Measurements from ENCODE around the gene RNMT. TPM values are rescaled to one million over a fixed set of nuclear protein-coding genes. Genes with fewer than 3 reads are reported as not detected.

Gene RNMT
- polyA plus RNA-seq, 4 donors, result 8.4 to 35.7 (median 9.6) TPM

DNA sequence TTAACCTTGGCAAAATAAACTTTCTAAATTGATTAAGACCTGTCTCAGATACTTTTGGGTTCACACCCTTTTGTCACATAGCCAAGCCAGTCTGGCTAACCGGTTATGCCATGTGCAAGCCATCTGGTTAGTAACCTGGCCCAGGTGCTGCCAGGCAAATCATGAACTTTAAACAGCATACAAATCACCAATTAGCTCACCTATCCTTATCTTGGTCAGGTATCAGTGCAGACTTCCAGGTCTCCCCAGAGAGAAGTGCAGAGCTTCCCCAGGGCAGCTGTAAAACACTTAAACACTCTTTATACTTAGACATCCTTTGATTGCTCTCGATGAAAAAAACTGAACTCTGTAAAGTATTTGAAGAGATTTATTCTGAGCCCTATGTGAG, 82.6 kb downstream of the RNMT start:
- no peak for FAIRE-seq
- 16 to 57% (median 27%) methylated on average over 2 of the region's 2 CpGs for WGBS, 3 donors
- Histone ChIP-seq H3K9me3 (ENCODE audit: control insufficient read depth in 2 of 2, insufficient read depth in 1 of 2, low read depth in 1 of 2, low read length in 1 of 2) (peaks cover 0 to 2% of the 10 kb centered on the region in 2 donors), H3K27ac (ENCODE audit: low read depth in 1 of 3, low read length in 2 of 3) (peak overlapping the region in 2 of 3 donors; percentile 21 to 52), H3K4me3 (ENCODE audit: low read depth in 1 of 3, low read length in 3 of 3) (no peak overlapping the region), H3K36me3 (ENCODE audit: control insufficient read depth in 3 of 3, insufficient read depth in 2 of 3, low read depth in 1 of 3, low read length in 3 of 3) (no peaks in the 10 kb centered on the region), H3K4me1 (ENCODE audit: control insufficient read depth in 3 of 3, insufficient read depth in 2 of 3, low read depth in 1 of 3, low read length in 2 of 3) (peaks cover 3 to 11% (median 3%) of the 10 kb centered on the region in 3 donors), H3K27me3 (ENCODE audit: control insufficient read depth in 3 of 3, insufficient read depth in 3 of 3, low read length in 3 of 3) (no peaks in the 10 kb centered on the region)
- DNase-seq, result peak; percentile 59 to 94

DNA sequence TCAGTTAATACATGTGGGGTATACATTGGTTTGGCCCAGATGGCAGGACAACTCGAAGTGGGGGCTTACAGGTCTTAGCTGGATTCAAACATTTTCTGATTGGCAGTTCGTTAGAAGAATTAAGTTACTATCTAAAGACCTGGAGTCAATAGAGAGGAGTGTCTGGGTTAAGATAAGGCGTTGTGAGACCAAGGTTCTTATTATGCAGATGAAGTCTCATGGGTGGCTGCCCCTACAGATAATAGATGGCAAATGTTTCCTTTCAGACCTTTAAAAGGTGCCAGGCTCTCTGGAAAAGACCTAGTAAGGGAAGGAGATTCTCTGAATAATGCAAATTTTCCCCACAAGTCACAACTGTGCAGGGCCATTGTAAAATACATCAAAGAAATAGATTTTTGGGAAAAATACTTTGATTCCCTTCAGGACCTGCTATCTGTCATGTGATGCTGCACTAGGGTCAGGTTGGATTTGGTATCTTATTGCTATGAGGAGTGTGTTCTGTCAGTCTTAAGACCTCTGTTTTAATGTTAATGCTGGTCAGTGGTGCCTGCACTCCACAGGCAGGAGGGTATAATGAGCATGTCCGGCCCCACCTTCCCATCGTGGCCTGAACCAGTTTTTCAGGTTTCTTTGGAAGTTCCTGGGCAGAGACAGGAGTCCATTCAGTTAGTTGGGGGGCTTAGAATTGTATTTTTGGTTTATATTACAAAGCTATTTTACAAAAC, 83.2 kb downstream of the RNMT start:
- peaks cover 3 to 11% (median 3%) of the 10 kb centered on the region in 3 donors for H3K4me1 ChIP-seq (ENCODE audit: control insufficient read depth in 3 of 3, insufficient read depth in 2 of 3, low read depth in 1 of 3, low read length in 2 of 3)
- FAIRE-seq (no peak), DNase-seq (peak; percentile 47 to 60)
- peak overlapping the region in 2 of 3 donors; percentile 1 to 21 for H3K27ac ChIP-seq (ENCODE audit: low read depth in 1 of 3, low read length in 2 of 3)
- no peaks in the 10 kb centered on the region for H3K36me3 ChIP-seq (ENCODE audit: control insufficient read depth in 3 of 3, insufficient read depth in 2 of 3, low read depth in 1 of 3, low read length in 3 of 3)
- H3K4me3 ChIP-seq (ENCODE audit: low read depth in 1 of 3, low read length in 3 of 3), result no peak overlapping the region
- 9 to 30% (median 14%) methylated on average over 5 of the region's 5 CpGs for WGBS, 3 donors
- H3K27me3 ChIP-seq (ENCODE audit: control insufficient read depth in 3 of 3, insufficient read depth in 3 of 3, low read length in 3 of 3), result no peaks in the 10 kb centered on the region
- peaks cover 0 to 2% of the 10 kb centered on the region in 2 donors for H3K9me3 ChIP-seq (ENCODE audit: control insufficient read depth in 2 of 2, insufficient read depth in 1 of 2, low read depth in 1 of 2, low read length in 1 of 2)

DNA sequence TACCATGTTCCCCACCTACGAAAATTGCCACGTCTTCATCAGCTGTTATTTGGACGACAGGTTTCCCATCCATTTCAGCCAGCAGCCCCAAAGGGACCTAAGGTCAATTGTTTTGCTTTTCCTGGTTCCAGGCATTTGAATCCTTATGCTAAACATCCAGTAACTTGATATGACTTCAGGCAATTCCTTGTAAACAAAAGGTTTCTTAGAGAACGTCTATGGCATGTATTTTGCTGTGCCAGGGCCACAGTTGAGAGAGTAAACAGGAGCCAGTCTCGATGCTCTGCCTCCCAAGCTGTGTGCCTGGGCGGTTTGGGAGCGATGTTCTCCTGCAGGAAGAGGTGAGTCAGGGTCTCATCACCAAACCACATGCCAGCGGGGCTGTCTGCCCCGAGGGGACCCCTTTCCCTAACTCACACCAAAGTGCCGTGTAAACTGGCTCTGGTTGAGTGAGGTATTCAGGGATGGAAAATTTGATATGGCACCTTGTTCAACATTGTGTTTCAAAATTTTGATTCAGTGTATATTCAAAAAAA, 84.5 kb downstream of the RNMT start:
- no peak for FAIRE-seq
- DNase-seq, result no peak
- peaks cover 0 to 2% of the 10 kb centered on the region in 2 donors for H3K9me3 ChIP-seq (ENCODE audit: control insufficient read depth in 2 of 2, insufficient read depth in 1 of 2, low read depth in 1 of 2, low read length in 1 of 2)
- no peak overlapping the region for H3K4me3 ChIP-seq (ENCODE audit: low read depth in 1 of 3, low read length in 3 of 3)
- H3K27me3 ChIP-seq (ENCODE audit: control insufficient read depth in 3 of 3, insufficient read depth in 3 of 3, low read length in 3 of 3), result no peaks in the 10 kb centered on the region
- WGBS, 3 donors, result 63 to 65% (median 64%) methylated on average over 10 of the region's 10 CpGs
- peaks cover 3 to 11% (median 3%) of the 10 kb centered on the region in 3 donors for H3K4me1 ChIP-seq (ENCODE audit: control insufficient read depth in 3 of 3, insufficient read depth in 2 of 3, low read depth in 1 of 3, low read length in 2 of 3)
- no peaks in the 10 kb centered on the region for H3K36me3 ChIP-seq (ENCODE audit: control insufficient read depth in 3 of 3, insufficient read depth in 2 of 3, low read depth in 1 of 3, low read length in 3 of 3)
- no peak overlapping the region for H3K27ac ChIP-seq (ENCODE audit: low read depth in 1 of 3, low read length in 2 of 3)

DNA sequence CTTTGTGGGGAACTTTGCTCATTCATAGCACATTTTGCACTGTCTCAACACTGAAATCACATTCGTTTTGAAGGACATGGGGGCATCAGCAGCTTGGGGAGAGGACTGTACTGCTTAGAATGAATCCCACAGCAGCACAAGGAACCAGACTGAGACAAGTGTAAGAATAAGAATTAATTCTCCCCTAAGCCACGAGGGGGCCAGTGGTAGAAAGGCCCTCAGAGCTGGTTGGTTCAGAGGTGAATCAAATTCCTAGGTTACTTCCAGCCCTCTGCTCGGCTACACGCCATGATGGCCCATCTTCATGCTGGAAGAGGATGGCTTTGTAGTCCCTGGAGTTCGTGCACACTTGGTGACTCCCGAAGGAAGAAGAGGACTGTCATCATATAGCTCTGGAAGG, 85.5 kb downstream of the RNMT start:
- Histone ChIP-seq H3K4me1 (ENCODE audit: control insufficient read depth in 3 of 3, insufficient read depth in 2 of 3, low read depth in 1 of 3, low read length in 2 of 3) (peaks cover 3 to 11% (median 3%) of the 10 kb centered on the region in 3 donors), H3K36me3 (ENCODE audit: control insufficient read depth in 3 of 3, insufficient read depth in 2 of 3, low read depth in 1 of 3, low read length in 3 of 3) (no peaks in the 10 kb centered on the region), H3K27me3 (ENCODE audit: control insufficient read depth in 3 of 3, insufficient read depth in 3 of 3, low read length in 3 of 3) (no peaks in the 10 kb centered on the region), H3K4me3 (ENCODE audit: low read depth in 1 of 3, low read length in 3 of 3) (no peak overlapping the region), H3K27ac (ENCODE audit: low read depth in 1 of 3, low read length in 2 of 3) (no peak overlapping the region), H3K9me3 (ENCODE audit: control insufficient read depth in 2 of 2, insufficient read depth in 1 of 2, low read depth in 1 of 2, low read length in 1 of 2) (peaks cover 0 to 2% of the 10 kb centered on the region in 2 donors)
- 62 to 66% (median 64%) methylated on average over 6 of the region's 6 CpGs for WGBS, 3 donors
- no peak for DNase-seq
- FAIRE-seq, result no peak

DNA sequence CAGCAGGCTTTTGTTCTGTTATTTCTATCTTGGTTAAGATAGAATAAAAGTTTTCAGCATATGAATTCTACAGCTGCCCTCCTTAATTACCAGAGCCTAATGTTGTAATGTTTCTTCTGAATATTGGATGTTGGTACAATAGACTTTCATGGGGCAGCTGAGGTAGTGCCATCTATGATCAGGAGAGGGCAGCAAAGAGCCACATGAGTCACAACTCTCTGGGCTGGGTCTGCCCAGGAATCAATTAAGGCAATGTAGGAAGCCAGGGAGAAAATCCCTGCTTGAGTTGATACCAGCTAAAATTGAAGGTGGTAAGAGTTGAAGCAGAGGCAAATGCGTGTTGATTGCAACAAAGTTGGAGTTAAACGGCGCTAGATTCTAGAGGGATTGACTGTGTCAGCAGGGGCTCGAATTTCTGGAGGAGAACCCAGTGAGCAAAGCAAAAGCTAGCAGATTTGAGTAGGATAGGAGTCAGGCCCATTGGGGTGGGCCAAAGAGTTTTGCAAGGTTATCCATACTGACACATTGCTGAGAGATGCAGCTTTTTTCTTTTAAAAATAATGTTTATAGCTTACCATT, 86.9 kb downstream of the RNMT start:
- no peak overlapping the region for H3K4me3 ChIP-seq (ENCODE audit: low read depth in 1 of 3, low read length in 3 of 3)
- no peaks in the 10 kb centered on the region for H3K36me3 ChIP-seq (ENCODE audit: control insufficient read depth in 3 of 3, insufficient read depth in 2 of 3, low read depth in 1 of 3, low read length in 3 of 3)
- FAIRE-seq (peak; percentile 10), DNase-seq (peak; percentile 78 to 79)
- H3K9me3 ChIP-seq (ENCODE audit: control insufficient read depth in 2 of 2, insufficient read depth in 1 of 2, low read depth in 1 of 2, low read length in 1 of 2), result peaks cover 0 to 2% of the 10 kb centered on the region in 2 donors
- H3K4me1 ChIP-seq (ENCODE audit: control insufficient read depth in 3 of 3, insufficient read depth in 2 of 3, low read depth in 1 of 3, low read length in 2 of 3), result peaks cover 0 to 9% (median 3%) of the 10 kb centered on the region in 3 donors
- H3K27ac ChIP-seq (ENCODE audit: low read depth in 1 of 3, low read length in 2 of 3), result no peak overlapping the region
- H3K27me3 ChIP-seq (ENCODE audit: control insufficient read depth in 3 of 3, insufficient read depth in 3 of 3, low read length in 3 of 3), result no peaks in the 10 kb centered on the region
- WGBS, 3 donors, result 25 to 32% (median 28%) methylated on average over 4 of the region's 4 CpGs

Other genes starting within 250 kb of the RNMT start
- gene FAM210A, start 115 bp upstream of the RNMT start, polyA plus RNA-seq, result 10 to 100 TPM in 1 of 4 donors, 1 to 10 TPM in 3; 4.3 to 18.1 (median 7.5) TPM
- gene MC5R, start 97.5 kb downstream of the RNMT start, polyA plus RNA-seq, result 1 to 10 TPM in 1 of 4 donors, not detected in 3; 5.0 TPM
- gene MC2R, start 188.9 kb downstream of the RNMT start, polyA plus RNA-seq, result under 1 TPM in 2 of 4 donors, not detected in 2; 0.01 to 0.46 TPM

Data from small intestine (tissue), 7 donors.